ENCODE measurements around the gene CYP3A7. TPM values are rescaled to one million over a fixed set of nuclear protein-coding genes. Genes with fewer than 3 reads are reported as not detected.

CYP3A7 gene
- total RNA-seq, 1 donor from 2014 or later, result not detected

DNA sequence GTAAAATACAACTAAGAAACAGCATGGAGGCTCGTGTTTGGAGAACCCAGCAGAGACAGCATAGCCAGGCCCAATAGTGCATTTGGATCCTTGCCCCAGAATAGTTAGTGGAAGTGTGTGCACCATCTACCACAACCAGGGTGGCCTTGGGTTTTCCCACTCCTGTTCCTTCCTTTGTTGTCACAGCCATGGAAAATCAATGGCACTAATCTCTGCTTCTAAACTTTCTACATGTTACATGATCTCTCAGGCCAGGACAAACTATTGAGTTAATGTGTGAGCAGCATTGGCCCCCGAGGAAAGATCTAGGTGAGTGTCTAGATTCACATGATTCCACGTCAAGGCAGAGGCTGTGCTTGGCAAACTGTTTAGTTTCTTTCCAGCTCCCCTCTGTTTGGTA lies 2.0 kb downstream of the CYP3A7 start:
- Mint-ChIP-seq H3K9me3 (ENCODE audit: unreplicated experiment) (no peaks in the 10 kb centered on the region), H3K27ac (ENCODE audit: unreplicated experiment) (no peak overlapping the region), H3K4me3 (ENCODE audit: unreplicated experiment) (no peak overlapping the region), H3K4me1 (ENCODE audit: low read depth, unreplicated experiment) (no peaks in the 10 kb centered on the region), H3K27me3 (ENCODE audit: unreplicated experiment) (no peaks in the 10 kb centered on the region), H3K36me3 (ENCODE audit: unreplicated experiment) (no peaks in the 10 kb centered on the region)
- DNase-seq, result no peak
- TF ChIP-seq, protein P1, sequence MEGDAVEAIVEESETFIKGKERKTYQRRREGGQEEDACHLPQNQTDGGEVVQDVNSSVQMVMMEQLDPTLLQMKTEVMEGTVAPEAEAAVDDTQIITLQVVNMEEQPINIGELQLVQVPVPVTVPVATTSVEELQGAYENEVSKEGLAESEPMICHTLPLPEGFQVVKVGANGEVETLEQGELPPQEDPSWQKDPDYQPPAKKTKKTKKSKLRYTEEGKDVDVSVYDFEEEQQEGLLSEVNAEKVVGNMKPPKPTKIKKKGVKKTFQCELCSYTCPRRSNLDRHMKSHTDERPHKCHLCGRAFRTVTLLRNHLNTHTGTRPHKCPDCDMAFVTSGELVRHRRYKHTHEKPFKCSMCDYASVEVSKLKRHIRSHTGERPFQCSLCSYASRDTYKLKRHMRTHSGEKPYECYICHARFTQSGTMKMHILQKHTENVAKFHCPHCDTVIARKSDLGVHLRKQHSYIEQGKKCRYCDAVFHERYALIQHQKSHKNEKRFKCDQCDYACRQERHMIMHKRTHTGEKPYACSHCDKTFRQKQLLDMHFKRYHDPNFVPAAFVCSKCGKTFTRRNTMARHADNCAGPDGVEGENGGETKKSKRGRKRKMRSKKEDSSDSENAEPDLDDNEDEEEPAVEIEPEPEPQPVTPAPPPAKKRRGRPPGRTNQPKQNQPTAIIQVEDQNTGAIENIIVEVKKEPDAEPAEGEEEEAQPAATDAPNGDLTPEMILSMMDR (IDR thresholded peaks at IDR 0.05; ENCODE audit: partially characterized antibody, unreplicated experiment), result no peak

DNA sequence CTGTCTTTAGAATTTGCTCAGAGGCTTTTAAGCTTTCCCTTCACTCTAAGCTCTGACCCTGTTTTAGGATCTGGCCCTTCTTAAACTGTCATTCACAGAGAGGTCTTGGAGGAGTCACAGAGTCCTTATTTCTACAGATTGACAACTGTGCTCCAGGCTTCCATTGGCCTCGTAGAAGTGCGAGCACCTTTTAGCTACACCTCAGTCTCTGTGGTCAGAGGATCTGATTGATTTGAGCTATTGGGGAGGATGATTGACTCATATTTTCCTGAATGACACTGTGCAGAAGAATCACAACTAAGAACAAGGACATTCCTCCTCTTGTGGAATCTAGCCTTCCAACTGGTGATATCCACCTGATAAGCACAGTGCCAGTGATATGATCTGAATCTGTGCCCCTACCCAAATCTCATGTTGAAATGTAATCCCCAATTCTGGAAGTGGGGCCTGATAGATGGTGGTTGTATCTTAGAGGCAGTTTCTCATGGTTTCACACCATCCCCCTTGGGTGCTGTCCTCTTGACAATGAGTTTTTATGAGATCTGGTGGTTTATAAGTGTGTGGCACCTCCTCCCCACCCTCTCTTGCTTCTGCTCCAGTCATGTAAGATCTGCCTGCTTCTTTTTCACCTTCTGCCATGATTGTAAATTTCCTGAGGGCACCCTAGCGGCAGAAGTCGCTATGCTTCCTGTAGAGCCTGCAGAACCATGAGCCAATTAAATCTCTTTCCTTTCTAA lies 3.2 kb downstream of the CYP3A7 start:
- H3K4me1 Mint-ChIP-seq (ENCODE audit: low read depth, unreplicated experiment), result no peaks in the 10 kb centered on the region
- no peak overlapping the region for H3K4me3 Mint-ChIP-seq (ENCODE audit: unreplicated experiment)
- H3K27ac Mint-ChIP-seq (ENCODE audit: unreplicated experiment), result no peak overlapping the region
- TF ChIP-seq, protein P1 (IDR thresholded peaks at IDR 0.05; ENCODE audit: partially characterized antibody, unreplicated experiment), result no peak
- no peaks in the 10 kb centered on the region for H3K27me3 Mint-ChIP-seq (ENCODE audit: unreplicated experiment)
- no peaks in the 10 kb centered on the region for H3K9me3 Mint-ChIP-seq (ENCODE audit: unreplicated experiment)
- no peaks in the 10 kb centered on the region for H3K36me3 Mint-ChIP-seq (ENCODE audit: unreplicated experiment)
- no peak for DNase-seq

DNA sequence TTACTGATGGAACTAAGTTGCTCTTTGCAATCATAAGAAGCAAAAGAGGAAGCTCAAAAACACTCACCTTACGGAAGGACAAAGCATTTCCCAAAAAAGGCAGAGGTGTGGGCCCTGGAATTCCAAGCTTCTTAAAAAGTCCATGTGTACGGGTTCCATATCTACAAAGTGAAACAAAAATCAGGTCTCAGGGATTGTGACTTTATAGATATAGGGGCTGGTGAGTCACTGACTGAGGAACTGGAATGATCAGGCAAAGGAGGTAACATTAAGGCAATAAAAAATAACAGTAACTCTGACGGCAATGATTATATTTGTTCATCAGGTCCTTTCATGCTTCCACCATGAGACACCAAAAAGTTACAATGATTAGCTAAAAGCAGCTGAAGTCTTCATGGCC lies 4.0 kb downstream of the CYP3A7 start:
- no peak overlapping the region for H3K27ac Mint-ChIP-seq (ENCODE audit: unreplicated experiment)
- H3K36me3 Mint-ChIP-seq (ENCODE audit: unreplicated experiment), result no peaks in the 10 kb centered on the region
- DNase-seq, result no peak
- no peak overlapping the region for H3K4me3 Mint-ChIP-seq (ENCODE audit: unreplicated experiment)
- no peaks in the 10 kb centered on the region for H3K4me1 Mint-ChIP-seq (ENCODE audit: low read depth, unreplicated experiment)
- H3K27me3 Mint-ChIP-seq (ENCODE audit: unreplicated experiment), result no peaks in the 10 kb centered on the region
- TF ChIP-seq, protein P1 (IDR thresholded peaks at IDR 0.05; ENCODE audit: partially characterized antibody, unreplicated experiment), result no peak
- no peaks in the 10 kb centered on the region for H3K9me3 Mint-ChIP-seq (ENCODE audit: unreplicated experiment)

DNA sequence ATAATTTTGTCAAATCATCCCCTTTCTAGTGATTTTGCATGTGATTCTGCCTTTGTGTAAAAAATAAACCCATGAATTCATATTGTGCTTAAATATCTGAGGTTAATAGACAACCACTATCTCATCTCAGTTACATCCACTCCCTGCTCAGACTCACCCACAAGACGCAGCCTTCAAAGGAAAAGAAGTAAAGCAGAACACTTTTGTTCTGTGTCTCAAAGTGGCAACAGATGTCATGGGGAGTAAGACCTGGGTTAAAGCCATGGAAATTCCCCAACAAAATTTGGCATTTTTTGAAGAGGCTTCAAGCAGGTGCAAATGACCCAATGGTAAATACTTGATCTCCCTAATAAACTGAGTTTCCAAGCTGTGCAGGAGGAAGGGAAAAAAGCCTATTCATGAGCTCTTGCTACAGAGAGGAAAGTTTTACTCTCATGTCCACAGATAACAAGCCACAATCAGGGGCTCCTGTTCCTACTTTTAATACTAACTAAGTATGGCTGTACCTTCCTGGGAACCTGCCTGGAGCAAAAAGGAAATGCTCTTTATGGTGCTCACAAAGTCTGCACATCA lies 4.7 kb downstream of the CYP3A7 start:
- no peaks in the 10 kb centered on the region for H3K4me1 Mint-ChIP-seq (ENCODE audit: low read depth, unreplicated experiment)
- TF ChIP-seq, protein P1 (IDR thresholded peaks at IDR 0.05; ENCODE audit: partially characterized antibody, unreplicated experiment), result no peak
- H3K36me3 Mint-ChIP-seq (ENCODE audit: unreplicated experiment), result no peaks in the 10 kb centered on the region
- DNase-seq, result no peak
- no peaks in the 10 kb centered on the region for H3K9me3 Mint-ChIP-seq (ENCODE audit: unreplicated experiment)
- no peak overlapping the region for H3K27ac Mint-ChIP-seq (ENCODE audit: unreplicated experiment)
- no peak overlapping the region for H3K4me3 Mint-ChIP-seq (ENCODE audit: unreplicated experiment)
- no peaks in the 10 kb centered on the region for H3K27me3 Mint-ChIP-seq (ENCODE audit: unreplicated experiment)
